ENCODE results near the gene SNRNP25. TPM values are rescaled to one million over a fixed set of nuclear protein-coding genes. Genes with fewer than 3 reads are reported as not detected.

The SNRNP25 gene
- total and polyA plus RNA-seq, 2 of the 8 experiments (the other 6 are each of a cell fraction or from before 2014, with no cell fraction given) = 53.0 to 58.4 TPM

DNA sequence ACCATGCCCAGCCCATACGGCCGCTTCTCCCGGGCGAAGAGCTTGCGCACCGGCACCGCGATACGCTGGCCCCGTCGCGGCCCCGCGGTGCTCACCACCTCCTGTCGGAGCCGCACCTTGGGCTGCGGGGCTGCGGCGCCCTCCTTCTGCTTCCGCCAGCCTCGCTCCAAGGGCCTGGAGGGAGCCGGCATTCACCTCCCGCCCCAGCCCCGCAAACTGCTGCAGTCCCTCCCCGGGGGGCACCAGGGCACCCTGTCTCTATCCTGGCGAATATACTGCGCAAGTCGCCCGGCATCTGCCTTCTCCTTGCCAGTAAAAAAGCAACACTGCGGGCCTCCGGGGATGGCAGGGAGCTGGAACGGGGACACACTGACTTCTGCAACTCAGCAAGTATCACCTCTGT is 8.3 kb downstream of the SNRNP25 start:
- CTCF ChIA-PET (ENCODE audit: partially characterized antibody) = interaction anchor here (1.1 to 21.2 kb wide), 2 partner anchors 25 to 105 kb away, joined by 3 to 856 read pairs; partner anchors contain the start of gene MPG
- no peak overlapping the region for H2BK20ac ChIP-seq (ENCODE audit: low read length)
- H4K5ac ChIP-seq (ENCODE audit: insufficient read length, low read depth, low read length) = no peak overlapping the region
- TF ChIP-seq SRF (IDR thresholded peaks at IDR 0.05; ENCODE audit: low read depth, low read length) (no peak), EP300 (IDR thresholded peaks at IDR 0.05; ENCODE audit: borderline replicate concordance in 1 of 2, low read depth in 2 of 2, low read length in 2 of 2) (no peak), CTBP2 (IDR thresholded peaks at IDR 0.05; ENCODE audit: borderline replicate concordance, insufficient read depth, insufficient read length, low read length) (no peak), SP2 (IDR thresholded peaks at IDR 0.05; ENCODE audit: low read length) (no peak), CHD2 (IDR thresholded peaks at IDR 0.05; ENCODE audit: low read length) (no peak), CEBPB (IDR thresholded peaks at IDR 0.05; ENCODE audit: low read depth, low read length) (no peak)

More for the DNA sequence above, 8.3 kb downstream of the SNRNP25 start:
- Histone ChIP-seq H3K79me2 (ENCODE audit: control insufficient read depth in 1 of 2, insufficient read depth in 2 of 2, low read length in 2 of 2) (no peaks in the 10 kb centered on the region), H2BK120ac (replicated peaks; ENCODE audit: low read depth, low read length) (no peak overlapping the region), H3K14ac (ENCODE audit: insufficient read length) (no peak overlapping the region), H3K36me3 (ENCODE audit: control insufficient read depth in 2 of 4, insufficient read depth in 4 of 4, low read length in 3 of 4) (peaks cover 14 to 37% (median 28%) of the 10 kb centered on the region in 4 experiments), H3K23ac (ENCODE audit: insufficient read length) (no peak overlapping the region), H2BK12ac (ENCODE audit: low read depth, low read length) (no peak overlapping the region), H4K91ac (replicated peaks; ENCODE audit: insufficient read length, low read length) (no peak overlapping the region), H3K4ac (replicated peaks; ENCODE audit: insufficient read length, low read depth, low read length) (no peak overlapping the region), H3K18ac (ENCODE audit: extremely low read depth, low read length) (no peak overlapping the region), H2BK15ac (ENCODE audit: low read length) (no peak overlapping the region), H3K27me3 (replicated peaks in 1 of 4; ENCODE audit: control insufficient read depth in 3 of 4, extremely low read depth in 1 of 4, insufficient read depth in 3 of 4, low read length in 3 of 4) (no peaks in the 10 kb centered on the region), H3K79me1 (ENCODE audit: low read depth, low read length) (no peaks in the 10 kb centered on the region), H3K4me2 (ENCODE audit: insufficient read depth in 1 of 2, low read depth in 2 of 2, low read length in 2 of 2) (no peak overlapping the region), H3K27ac (ENCODE audit: low read depth, low read length) (no peak overlapping the region), H4K20me1 (replicated peaks in 1 of 2; ENCODE audit: control insufficient read depth in 1 of 2, insufficient read depth in 2 of 2, low read length in 2 of 2) (peaks cover 13 to 24% of the 10 kb centered on the region in 2 experiments), H3K56ac (replicated peaks; ENCODE audit: insufficient read length, low read depth, low read length) (no peak overlapping the region), H2AK5ac (ENCODE audit: low read depth, low read length) (no peak overlapping the region), H2AFZ (ENCODE audit: low read length) (no peak overlapping the region), H3K4me3 (ENCODE audit: extremely low read depth in 1 of 4, insufficient read depth in 2 of 4, low read depth in 3 of 4, low read length in 4 of 4) (no peak overlapping the region), H3K4me1 (replicated peaks in 1 of 4; ENCODE audit: control insufficient read depth in 3 of 4, insufficient read depth in 4 of 4, low read length in 3 of 4) (peaks cover 0 to 2% (median 0%) of the 10 kb centered on the region in 4 experiments; a peak in 3 of 7 replicates), H3K9ac (replicated peaks in 1 of 4; ENCODE audit: extremely low read depth in 1 of 4, low read depth in 3 of 4, low read length in 3 of 4) (no peak overlapping the region), H3K9me3 (ENCODE audit: insufficient read depth in 2 of 2, low read depth in 1 of 2, low read length in 1 of 2) (no peaks in the 10 kb centered on the region), H2BK5ac (ENCODE audit: low read depth, low read length) (no peak overlapping the region), H4K8ac (ENCODE audit: extremely low read depth, insufficient read depth, low read length) (no peak overlapping the region), H3K23me2 (ENCODE audit: low read depth, low read length) (no peaks in the 10 kb centered on the region; the same call in 1 of the 2 replicates)
- no peak for FAIRE-seq
- no peak for DNase-seq (ENCODE audit: low read depth in 1 of 2, low spot score in 2 of 2)
- 93% methylated on average over 23 of the region's 32 CpGs; no CpG with 5 or more reads in 1 of the 2 experiments for WGBS, 2 experiments (ENCODE audit: extremely low coverage in 1 of 2, insufficient coverage in 1 of 2, insufficient read length in 1 of 2, insufficient replicate concordance in 2 of 2, low coverage in 1 of 2, low lambda C conversion rate in 2 of 2, missing lambda C conversion rate in 1 of 2)
- POLR2A ChIA-PET (ENCODE audit: partially characterized antibody) = interaction anchor here (1.1 to 16.6 kb wide), 5 partner anchors 8 to 58 kb away, joined by 4 to 153 read pairs (median 10); partner anchors contain the start of genes POLR3K, RHBDF1 and SNRNP25
